T-helper 1 cell treated with Interleukin-12 subunit alpha and Interleukin-12 subunit beta and Interleukin-4 antibody, amounts not matched to agents 30 μg/mL and 1 μg/mL, for 36 hours (primary cell): ENCODE measurements around the gene SDHAF4.

ENCODE experiments used
- H3K27ac Mint-ChIP-seq: one replicate; pipeline ENCODE4 v1.8.0; 2021; ENCODE audit warnings: mild to moderate bottlenecking, mixed read lengths
- H3K27me3 Mint-ChIP-seq: one replicate; pipeline ENCODE4 v1.8.0; 2021; ENCODE audit warnings: low read depth, mixed read lengths
- H3K36me3 Mint-ChIP-seq: one replicate; pipeline ENCODE4 v1.8.0; 2021; ENCODE audit warnings: low read depth, mixed read lengths
- H3K4me1 Mint-ChIP-seq: one replicate; pipeline ENCODE4 v1.8.0; 2021; ENCODE audit warnings: low read depth, mixed read lengths
- H3K4me3 Mint-ChIP-seq: one replicate; pipeline ENCODE4 v1.8.0; 2021; ENCODE audit warnings: mild to moderate bottlenecking, moderate library complexity, mixed read lengths
- H3K9me3 Mint-ChIP-seq: one replicate; pipeline ENCODE4 v1.8.0; 2021; ENCODE audit warnings: mixed read lengths

The SDHAF4 gene

DNA sequence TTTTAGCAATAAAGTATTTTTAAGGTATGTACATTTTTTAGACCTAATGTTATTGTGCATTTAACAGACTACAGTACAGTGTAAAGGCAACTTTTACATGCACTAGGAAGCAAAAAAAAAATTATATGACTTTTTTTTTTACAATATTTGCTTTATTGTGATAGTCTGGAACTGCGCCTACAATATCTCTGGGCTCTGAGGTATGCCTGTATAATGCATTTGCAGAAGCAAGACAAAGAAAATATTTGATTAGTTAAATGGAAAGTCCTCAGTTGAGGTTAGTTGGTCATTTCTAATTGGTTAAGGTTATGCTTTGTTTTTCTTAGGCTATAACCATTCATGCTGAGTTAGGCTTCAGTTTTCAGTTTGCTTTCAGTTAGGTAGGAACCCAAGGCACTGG, 54.0 kb downstream of the SDHAF4 start:
- H3K9me3 Mint-ChIP-seq = no peaks in the 10 kb centered on the region
- H3K4me3 Mint-ChIP-seq = no peak overlapping the region
- no peaks in the 10 kb centered on the region for H3K4me1 Mint-ChIP-seq
- H3K27me3 Mint-ChIP-seq = no peaks in the 10 kb centered on the region
- no peak overlapping the region for H3K27ac Mint-ChIP-seq
- no peaks in the 10 kb centered on the region for H3K36me3 Mint-ChIP-seq

DNA sequence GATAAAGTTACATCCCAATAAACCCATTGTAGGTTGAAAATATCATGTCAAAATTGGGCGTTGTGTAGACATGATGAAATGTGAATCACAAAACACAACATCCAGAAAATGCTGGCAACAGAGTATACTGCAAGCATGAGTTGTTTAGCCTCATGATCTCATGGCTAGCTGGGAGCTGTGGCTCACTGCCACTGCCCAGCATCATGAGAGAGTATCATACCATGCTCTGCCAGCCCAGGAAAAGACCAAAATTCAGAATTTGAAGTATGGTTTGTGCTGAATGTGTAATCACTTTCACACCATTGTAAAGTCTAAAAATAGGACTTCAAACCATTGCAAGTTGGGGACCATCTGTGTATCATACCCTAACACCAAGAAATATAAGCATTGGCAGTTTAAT, 55.7 kb downstream of the SDHAF4 start:
- H3K27ac Mint-ChIP-seq = no peak overlapping the region
- H3K27me3 Mint-ChIP-seq = no peaks in the 10 kb centered on the region
- H3K9me3 Mint-ChIP-seq = no peaks in the 10 kb centered on the region
- no peaks in the 10 kb centered on the region for H3K36me3 Mint-ChIP-seq
- H3K4me1 Mint-ChIP-seq = no peaks in the 10 kb centered on the region
- H3K4me3 Mint-ChIP-seq = no peak overlapping the region

DNA sequence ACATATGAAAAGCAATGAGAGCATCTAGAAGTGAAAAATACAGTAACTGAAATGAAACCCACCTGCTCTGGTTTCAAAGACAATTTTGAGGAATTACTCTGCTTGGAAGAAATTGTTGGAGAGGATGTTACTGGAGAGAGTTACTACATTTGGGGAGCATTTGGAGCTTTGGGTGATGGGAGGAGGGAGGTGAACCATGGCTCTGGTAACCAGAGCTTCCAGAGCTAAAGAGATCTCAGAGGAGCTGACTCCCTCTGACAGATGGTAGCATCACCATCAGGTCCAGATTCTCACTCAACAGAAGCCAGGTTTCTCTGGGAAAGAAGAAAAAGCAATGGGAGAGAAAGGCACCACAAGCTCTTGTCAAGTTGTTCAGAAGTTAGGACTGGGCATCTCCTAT, 58.7 kb downstream of the SDHAF4 start:
- H3K4me3 Mint-ChIP-seq = no peak overlapping the region
- H3K36me3 Mint-ChIP-seq = no peaks in the 10 kb centered on the region
- no peaks in the 10 kb centered on the region for H3K9me3 Mint-ChIP-seq
- H3K27me3 Mint-ChIP-seq = peaks cover 5% of the 10 kb centered on the region
- H3K27ac Mint-ChIP-seq = no peak overlapping the region
- H3K4me1 Mint-ChIP-seq = no peaks in the 10 kb centered on the region

DNA sequence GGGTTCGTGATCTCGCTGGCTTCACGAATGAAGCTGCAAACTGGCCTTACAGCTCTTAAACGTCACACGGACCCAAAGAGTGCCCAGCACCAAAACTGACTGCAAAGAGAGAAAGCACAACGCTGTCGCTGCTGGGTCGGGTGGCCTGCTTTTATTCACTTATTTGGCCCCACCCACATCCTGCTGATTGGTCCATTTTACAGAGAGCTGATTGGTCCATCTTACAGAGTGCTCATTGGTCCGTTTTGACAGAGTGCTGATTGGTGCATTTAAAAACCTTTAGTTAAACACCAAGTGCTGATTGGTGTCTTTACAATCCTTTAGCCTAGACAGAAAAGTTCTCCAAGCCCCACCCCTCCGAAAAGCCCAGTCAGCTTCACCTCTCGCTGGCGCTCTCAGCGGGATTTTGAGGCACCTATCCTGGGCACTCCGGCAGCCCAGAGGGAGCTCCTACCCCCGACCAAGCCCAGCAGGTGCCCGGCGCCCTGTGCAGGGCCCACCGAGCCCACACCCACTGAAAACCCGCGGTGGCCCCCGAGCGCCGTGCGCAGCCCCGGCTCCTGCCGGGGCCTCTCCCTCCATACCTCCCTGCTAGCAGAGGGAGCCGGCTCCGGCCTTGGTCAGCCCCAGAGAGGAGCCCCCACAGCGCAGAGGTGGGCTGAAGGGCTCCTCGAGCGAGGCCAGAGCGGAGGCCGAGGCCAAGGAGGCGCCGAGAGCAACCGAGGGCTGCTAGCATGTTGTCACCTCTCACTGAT, 60.9 kb downstream of the SDHAF4 start:
- Mint-ChIP-seq H3K27me3 (peaks cover 5% of the 10 kb centered on the region), H3K27ac (no peak overlapping the region), H3K9me3 (no peaks in the 10 kb centered on the region), H3K4me1 (peaks cover 2% of the 10 kb centered on the region), H3K4me3 (no peak overlapping the region), H3K36me3 (no peaks in the 10 kb centered on the region)

DNA sequence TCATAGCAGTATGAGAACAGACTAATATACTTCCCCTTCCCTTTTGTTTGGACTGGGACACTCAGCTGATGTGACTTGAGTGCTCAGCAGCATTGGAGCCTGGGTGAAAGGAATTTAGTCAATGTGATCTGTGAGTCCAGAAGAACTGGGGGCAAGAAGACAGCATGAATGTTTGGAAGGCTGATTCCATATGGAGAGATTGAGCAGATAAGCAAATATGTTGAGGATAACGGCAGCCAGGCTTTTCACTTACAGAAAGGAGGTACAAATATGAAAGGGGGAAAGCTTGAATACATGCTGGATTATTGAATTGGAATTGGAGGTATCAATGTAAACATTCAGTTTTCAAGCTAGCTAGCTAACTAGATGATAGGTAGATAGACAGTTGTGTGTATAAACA, 63.2 kb downstream of the SDHAF4 start:
- peaks cover 2% of the 10 kb centered on the region for H3K4me1 Mint-ChIP-seq
- no peaks in the 10 kb centered on the region for H3K9me3 Mint-ChIP-seq
- no peak overlapping the region for H3K4me3 Mint-ChIP-seq
- H3K36me3 Mint-ChIP-seq = no peaks in the 10 kb centered on the region
- H3K27me3 Mint-ChIP-seq = peaks cover 5% of the 10 kb centered on the region
- no peak overlapping the region for H3K27ac Mint-ChIP-seq

DNA sequence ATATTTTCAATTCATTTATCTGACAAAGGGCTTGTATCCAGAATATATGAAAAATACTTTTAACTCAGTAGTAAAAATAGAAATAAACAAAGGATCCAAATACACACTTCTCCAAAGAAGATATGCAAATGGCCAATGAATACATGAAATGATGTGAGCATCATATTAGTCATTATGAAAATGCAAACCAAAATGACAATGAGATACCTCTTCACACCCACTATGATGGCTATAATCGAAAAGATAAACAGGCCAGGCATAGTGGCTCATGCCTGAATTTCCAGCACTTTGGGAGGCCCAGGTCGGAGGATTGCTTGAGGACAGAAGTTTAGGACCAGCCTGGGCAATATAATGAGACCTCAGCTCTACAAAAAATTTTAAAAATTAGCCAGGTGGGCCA, 67.1 kb downstream of the SDHAF4 start:
- Mint-ChIP-seq H3K9me3 (no peaks in the 10 kb centered on the region), H3K4me3 (no peak overlapping the region), H3K27me3 (peaks cover 7% of the 10 kb centered on the region), H3K27ac (no peak overlapping the region), H3K4me1 (peaks cover 2% of the 10 kb centered on the region), H3K36me3 (no peaks in the 10 kb centered on the region)

DNA sequence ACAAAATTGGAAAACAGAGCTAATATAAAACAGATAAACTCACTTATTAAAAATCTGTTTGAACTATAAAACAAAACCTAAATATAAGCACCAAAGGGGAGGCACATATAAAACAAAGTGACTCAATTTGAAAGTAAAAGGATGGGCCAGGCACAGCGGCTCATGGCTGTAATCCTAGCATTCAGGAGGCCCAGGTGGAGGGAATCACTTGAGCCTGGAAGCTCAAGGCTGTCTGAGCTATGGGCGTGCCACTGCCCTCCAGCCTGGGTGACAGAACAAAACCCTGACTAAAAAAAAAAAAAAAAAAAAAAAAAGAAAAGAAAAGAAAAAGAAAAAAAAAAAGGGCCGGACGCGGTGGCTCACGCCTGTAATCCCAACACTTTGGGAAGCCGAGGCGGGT, 69.9 kb downstream of the SDHAF4 start:
- Mint-ChIP-seq H3K27me3 (peaks cover 7% of the 10 kb centered on the region), H3K9me3 (no peaks in the 10 kb centered on the region), H3K36me3 (peaks cover 4% of the 10 kb centered on the region), H3K27ac (no peak overlapping the region), H3K4me1 (peaks cover 6% of the 10 kb centered on the region), H3K4me3 (no peak overlapping the region)

DNA sequence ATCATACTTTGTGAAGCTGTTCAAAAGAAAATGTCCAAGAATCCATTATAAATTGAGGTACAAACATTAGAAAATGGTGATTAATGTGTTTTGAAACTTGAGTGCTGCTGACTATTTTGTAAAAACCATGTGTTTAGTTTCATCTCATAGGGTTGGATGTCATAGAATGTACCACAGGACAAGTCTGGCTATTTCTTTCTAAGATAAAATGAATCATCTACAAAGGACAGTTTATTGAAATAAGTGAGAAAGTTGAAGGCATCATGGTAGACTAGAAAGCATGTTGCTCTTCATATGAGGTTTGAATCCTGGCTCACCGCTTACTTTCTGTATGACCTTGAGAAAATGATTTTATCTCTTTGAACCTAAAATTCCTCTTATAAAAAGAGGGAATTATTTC, 71.7 kb downstream of the SDHAF4 start:
- Mint-ChIP-seq H3K4me1 (peaks cover 6% of the 10 kb centered on the region), H3K27ac (no peak overlapping the region), H3K27me3 (peaks cover 7% of the 10 kb centered on the region), H3K36me3 (peaks cover 4% of the 10 kb centered on the region), H3K9me3 (no peaks in the 10 kb centered on the region), H3K4me3 (no peak overlapping the region)
